H1 (cell line): ENCODE results near the gene TINCR. TPM values are rescaled to one million over a fixed set of nuclear protein-coding genes. Genes with fewer than 3 reads are reported as not detected.

Experiments used
- CTCF ChIA-PET: fragments of 300-600 bp; sonication (Branson Sonifier 250); formaldehyde crosslinking; loops from one replicate; lab custom pipeline; 2021; ENCODE audit not compliant: partially characterized antibody; lab: Charles Lee
- POLR2A ChIA-PET: fragments of 300-600 bp; sonication (Branson Sonifier 250); formaldehyde crosslinking; loops from one replicate; lab custom pipeline; 2021; ENCODE audit warnings: inconsistent platforms; ENCODE audit not compliant: partially characterized antibody; lab: Charles Lee
- DNase-seq, 2 experiments: peaks; one replicate each; pipeline versions ENCODE4 v3.0.0 to v3.0.0-alpha.2; 2010 to 2022; ENCODE audit warnings: low spot score in 2 of 2, low read depth in 1 of 2, mixed read lengths in 1 of 2
- FAIRE-seq: peaks from 2 replicates; lab custom pipeline; 2011; peaks lifted over from hg19 to GRCh38; lab: Jason Lieb, UNC
- H2AFZ ChIP-seq: 2 replicates; pipeline ENCODE4 v1.8.1; 2012; ENCODE audit warnings: low read length, inconsistent platforms
- H2AK5ac ChIP-seq: 2 replicates; pipeline ENCODE4 v1.6.1; 2013; ENCODE audit warnings: low read depth, low read length
- H2BK120ac ChIP-seq: replicated peaks from 2 replicates; pipeline ENCODE3; 2013; ENCODE audit warnings: low read depth, low read length, inconsistent platforms
- H2BK12ac ChIP-seq: 2 replicates; pipeline ENCODE4 v1.6.1; 2013; ENCODE audit warnings: low read depth, low read length
- H2BK15ac ChIP-seq: 2 replicates; pipeline ENCODE4 v1.6.1; 2013; ENCODE audit warnings: low read length
- H2BK20ac ChIP-seq: 2 replicates; pipeline ENCODE4 v1.6.1; 2013; ENCODE audit warnings: low read length
- H2BK5ac ChIP-seq: 2 replicates; pipeline ENCODE4 v1.6.1; 2013; ENCODE audit warnings: low read depth, low read length
- H3K14ac ChIP-seq: 2 replicates; pipeline ENCODE4 v1.6.1; 2013; ENCODE audit warnings: inconsistent platforms; ENCODE audit not compliant: insufficient read length
- H3K18ac ChIP-seq: 2 replicates; pipeline ENCODE4 v1.6.1; 2013; ENCODE audit warnings: low read length; ENCODE audit errors: extremely low read depth
- H3K23ac ChIP-seq: 2 replicates; pipeline ENCODE4 v1.6.1; 2013; ENCODE audit warnings: inconsistent platforms; ENCODE audit not compliant: insufficient read length
- H3K23me2 ChIP-seq: 2 replicates; pipeline ENCODE4 v1.6.1; 2013; ENCODE audit warnings: low read depth, low read length
- H3K27ac ChIP-seq: 2 replicates; pipeline ENCODE4 v1.6.1; 2011; ENCODE audit warnings: low read depth, low read length, inconsistent platforms
- H3K27me3 ChIP-seq, 4 experiments: replicated peaks in 1 of 4; 1 replicate in 1 of 4; 2 replicates in 3 of 4; pipeline versions ENCODE4 v1.6.1 to v1.8.1; 2011 to 2013; ENCODE audit warnings: low read length in 3 of 4, mild to moderate bottlenecking in 3 of 4, inconsistent platforms in 2 of 4, mixed read lengths in 2 of 4, moderate library complexity in 1 of 4; ENCODE audit not compliant: control insufficient read depth in 3 of 4, insufficient read depth in 3 of 4; ENCODE audit errors: extremely low read depth in 1 of 4
- H3K36me3 ChIP-seq, 4 experiments: 2 replicates each; pipeline versions ENCODE4 v1.6.1 to v1.8.1; 2011 to 2013; ENCODE audit warnings: mild to moderate bottlenecking in 4 of 4, low read length in 3 of 4, moderate library complexity in 2 of 4, control low read depth in 1 of 4, inconsistent platforms in 1 of 4; ENCODE audit not compliant: insufficient read depth in 4 of 4, control insufficient read depth in 2 of 4
- H3K4ac ChIP-seq: replicated peaks from 2 replicates; pipeline ENCODE3; 2013; ENCODE audit warnings: low read length, low read depth, mixed read lengths, inconsistent platforms; ENCODE audit not compliant: insufficient read length
- H3K4me1 ChIP-seq, 4 experiments: replicated peaks in 1 of 4; 1 replicate in 1 of 4; 2 replicates in 3 of 4; pipeline versions ENCODE4 v1.6.1 to v1.8.1; 2011 to 2013; ENCODE audit warnings: low read length in 3 of 4, inconsistent platforms in 2 of 4, mixed read lengths in 1 of 4; ENCODE audit not compliant: insufficient read depth in 4 of 4, control insufficient read depth in 3 of 4
- H3K4me2 ChIP-seq, 2 experiments: 2 replicates each; pipeline versions ENCODE4 v1.6.1 to v1.8.1; 2011 to 2013; ENCODE audit warnings: low read depth in 2 of 2, low read length in 2 of 2, control low read depth in 1 of 2, inconsistent platforms in 1 of 2, mild to moderate bottlenecking in 1 of 2; ENCODE audit not compliant: insufficient read depth in 1 of 2
- H3K4me3 ChIP-seq, 4 experiments: fragments of 200-600, 300-600 bp in 1 of 4; sonication (generic), shearing (Covaris generic), sonication (Bioruptor Twin) in 1 of 4; 2 replicates each; pipeline versions ENCODE4 v1.5.1 to v1.8.1; 2011 to 2016; ENCODE audit warnings: low read length in 4 of 4, low read depth in 3 of 4, control low read depth in 2 of 4, inconsistent platforms in 2 of 4, mild to moderate bottlenecking in 2 of 4, mixed read lengths in 1 of 4, moderate library complexity in 1 of 4; ENCODE audit not compliant: insufficient read depth in 2 of 4; ENCODE audit errors: extremely low read depth in 1 of 4
- H3K56ac ChIP-seq: replicated peaks from 2 replicates; pipeline ENCODE3; 2013; ENCODE audit warnings: low read depth, mild to moderate bottlenecking, mixed read lengths, low read length, inconsistent platforms; ENCODE audit not compliant: insufficient read length
- H3K79me1 ChIP-seq: 2 replicates; pipeline ENCODE4 v1.6.1; 2013; ENCODE audit warnings: low read depth, low read length, control low read depth
- H3K79me2 ChIP-seq, 2 experiments: 2 replicates each; pipeline versions ENCODE4 v1.6.1 to v1.8.1; 2012 to 2013; ENCODE audit warnings: low read length in 2 of 2, mild to moderate bottlenecking in 2 of 2, inconsistent platforms in 1 of 2; ENCODE audit not compliant: insufficient read depth in 2 of 2, control insufficient read depth in 1 of 2
- H3K9ac ChIP-seq, 4 experiments: replicated peaks in 1 of 4; 1 replicate in 1 of 4; 2 replicates in 3 of 4; pipeline versions ENCODE4 v1.6.1 to v1.8.1; 2011 to 2013; ENCODE audit warnings: low read depth in 3 of 4, low read length in 3 of 4, control low read depth in 2 of 4, mild to moderate bottlenecking in 2 of 4, moderate library complexity in 2 of 4, inconsistent platforms in 1 of 4; ENCODE audit errors: extremely low read depth in 1 of 4
- H3K9me3 ChIP-seq, 2 experiments: 2 replicates each; pipeline versions ENCODE4 v1.6.1 to v1.8.1; 2012 to 2013; ENCODE audit warnings: mild to moderate bottlenecking in 2 of 2, moderate library complexity in 2 of 2, control low read depth in 1 of 2, inconsistent platforms in 1 of 2, low read depth in 1 of 2, low read length in 1 of 2, mixed read lengths in 1 of 2; ENCODE audit not compliant: insufficient read depth in 2 of 2
- H4K20me1 ChIP-seq, 2 experiments: replicated peaks in 1 of 2; 2 replicates each; pipeline versions ENCODE3 to v1.8.1; 2011 to 2013; ENCODE audit warnings: inconsistent platforms in 2 of 2, low read length in 2 of 2, mild to moderate bottlenecking in 1 of 2; ENCODE audit not compliant: insufficient read depth in 2 of 2, control insufficient read depth in 1 of 2
- H4K5ac ChIP-seq: 2 replicates; pipeline ENCODE4 v1.6.1; 2013; ENCODE audit warnings: low read length, low read depth, mixed read lengths, inconsistent platforms; ENCODE audit not compliant: insufficient read length
- H4K8ac ChIP-seq: 2 replicates; pipeline ENCODE4 v1.8.0; 2013; ENCODE audit warnings: mild to moderate bottlenecking, moderate library complexity, low read length, inconsistent platforms; ENCODE audit not compliant: insufficient read depth; ENCODE audit errors: extremely low read depth
- H4K91ac ChIP-seq: replicated peaks from 2 replicates; pipeline ENCODE3; 2013; ENCODE audit warnings: low read length, mixed read lengths, inconsistent platforms; ENCODE audit not compliant: insufficient read length
- ATF2 ChIP-seq: IDR thresholded peaks from 2 replicates; pipeline ENCODE4 v1.6.1; 2012; ENCODE audit warnings: low read length, inconsistent platforms
- BRCA1 ChIP-seq: IDR thresholded peaks from 2 replicates; pipeline ENCODE4 v1.6.1; 2012; ENCODE audit warnings: low read depth, low read length, improper control_type of control experiment
- EGR1 ChIP-seq: IDR thresholded peaks from 2 replicates; pipeline ENCODE4 v1.6.1; 2011; ENCODE audit warnings: low read depth, low read length, borderline replicate concordance
- KDM4A ChIP-seq: IDR thresholded peaks from one replicate; pipeline ENCODE4 v1.7.1; 2012; ENCODE audit warnings: low read depth, mild to moderate bottlenecking, moderate library complexity, low read length, inconsistent platforms; ENCODE audit not compliant: severe bottlenecking
- MAFK ChIP-seq: IDR thresholded peaks from 2 replicates; pipeline ENCODE4 v1.6.1; 2012; ENCODE audit warnings: low read depth, mild to moderate bottlenecking, improper control_type of control experiment, low read length
- POU5F1 ChIP-seq: IDR thresholded peaks from 2 replicates; pipeline ENCODE4 v1.6.1; 2011; ENCODE audit warnings: low read depth, mild to moderate bottlenecking, low read length, moderate library complexity
- RAD21 ChIP-seq, 2 experiments: IDR thresholded peaks in 1 of 2; conservative IDR thresholded peaks in 1 of 2; 2 replicates each; pipeline ENCODE4 v1.6.1; 2011; ENCODE audit warnings: low read depth in 2 of 2, low read length in 2 of 2, improper control_type of control experiment in 1 of 2, inconsistent platforms in 1 of 2, mild to moderate bottlenecking in 1 of 2, moderate library complexity in 1 of 2
- WGBS, 2 experiments: shearing (Covaris generic) in 1 of 2; methylation state at CpG; one replicate each; pipeline versions ENCODE4 v1.1.6 to v1.1.7; 2013 to 2015; ENCODE audit warnings: low lambda C conversion rate in 2 of 2, mixed read lengths in 2 of 2, inconsistent platforms in 1 of 2, low coverage in 1 of 2, missing lambda C conversion rate in 1 of 2; ENCODE audit not compliant: insufficient replicate concordance in 2 of 2, insufficient coverage in 1 of 2, insufficient read length in 1 of 2; ENCODE audit errors: extremely low coverage in 1 of 2, missing lambda C conversion rate in 1 of 2; 5-methylcytosine and 5-hydroxymethylcytosine counted together
- polyA plus RNA-seq, 7 experiments: library from polyadenylated mRNA; depleted of rRNA in 3 of 7; stranded (reverse) in 5 of 7; unstranded in 2 of 7; fragments of >200 nt in 5 of 7; fragments of 200-250 nt in 2 of 7; gene quantifications; 1 replicate in 5 of 7; 2 replicates in 1 of 7; 4 replicates in 1 of 7; pipeline versions ENCODE4 v1.2.1 to v1.2.3, GENCODE V29; 2011 to 2013; ENCODE audit warnings: missing spikeins in 2 of 7, mixed read lengths in 2 of 7
- total RNA-seq: library from RNA; stranded (reverse); fragmentation: NEBNext Ultra II Directional; extraction: Animal tissue kit (Norgen Biotek cat#: 25700); gene quantifications from 2 replicates; pipeline ENCODE4 v1.2.1, GENCODE V29; 2021

Gene TINCR
- total and polyA plus RNA-seq, 2 of the 8 experiments (the other 6 are each of a cell fraction or from before 2014, with no cell fraction given) = 0.52 to 1.4 TPM

DNA sequence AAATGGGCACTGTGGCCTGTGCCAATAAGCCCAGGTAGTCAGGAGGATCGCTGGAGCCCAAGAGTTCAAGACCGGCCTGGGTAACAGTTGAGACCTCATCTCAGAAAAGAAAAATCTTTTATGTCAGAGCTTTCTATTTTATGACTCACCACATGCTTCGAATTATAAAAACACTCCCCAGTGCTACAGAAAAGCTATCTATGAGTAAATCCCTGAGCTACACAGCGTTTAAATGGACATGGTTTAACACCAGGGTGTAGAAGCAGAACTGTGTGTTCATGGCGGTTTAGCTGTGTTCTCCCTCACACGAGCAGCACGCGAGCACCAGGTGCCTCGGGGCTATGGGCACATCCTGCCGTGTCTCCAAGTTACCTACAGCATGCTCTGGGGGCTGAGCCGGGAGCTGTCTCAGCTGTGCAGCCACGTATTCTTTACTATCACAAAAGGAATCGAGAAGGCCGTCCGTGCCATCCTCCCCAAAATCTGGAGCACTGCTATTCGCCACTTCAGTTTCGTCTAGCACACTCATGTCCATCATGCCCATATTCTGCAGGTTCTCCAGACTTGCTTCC, 48.1 kb upstream of the TINCR start:
- Histone ChIP-seq H3K4ac (no peak overlapping the region), H3K4me3 (no peak overlapping the region), H2AFZ (no peak overlapping the region), H2BK15ac (no peak overlapping the region), H3K4me2 (no peak overlapping the region), H2BK12ac (no peak overlapping the region), H2AK5ac (no peak overlapping the region), H4K8ac (no peak overlapping the region; the same call in 1 of the 2 replicates), H3K14ac (no peak overlapping the region), H3K23me2 (no peaks in the 10 kb centered on the region), H3K27me3 (no peaks in the 10 kb centered on the region), H3K18ac (no peak overlapping the region), H3K79me1 (peaks cover 7% of the 10 kb centered on the region; the same call in 1 of the 2 replicates), H3K4me1 (no peaks in the 10 kb centered on the region), H3K9me3 (no peaks in the 10 kb centered on the region), H3K23ac (no peak overlapping the region), H3K79me2 (peaks cover 9 to 38% of the 10 kb centered on the region in 2 experiments), H4K20me1 (peaks cover 5 to 8% of the 10 kb centered on the region in 2 experiments), H4K91ac (no peak overlapping the region), H2BK120ac (no peak overlapping the region), H4K5ac (no peak overlapping the region), H3K56ac (no peak overlapping the region), H2BK5ac (no peak overlapping the region), H3K9ac (no peak overlapping the region), H3K27ac (no peak overlapping the region), H3K36me3 (peaks cover 34 to 71% (median 62%) of the 10 kb centered on the region in 4 experiments), H2BK20ac (no peak overlapping the region)
- DNase-seq (no peak), FAIRE-seq (no peak)
- 91% methylated on average over 17 of the region's 17 CpGs; no CpG with 5 or more reads in 1 of the 2 experiments for WGBS, 2 experiments
- ChIA-PET POLR2A (interaction anchor here (0.8 to 2.1 kb wide), 7 partner anchors 8 to 83 kb away, joined by 3 to 6 read pairs (median 3); no protein-coding TSS in a partner anchor), CTCF (interaction anchor here (0.9 to 2.4 kb wide), 3 partner anchors 8 to 17 kb away, joined by 3 to 7 read pairs (median 3); no protein-coding TSS in a partner anchor)
- TF ChIP-seq KDM4A (no peak), POU5F1 (no peak), MAFK (no peak), BRCA1 (no peak), EGR1 (no peak), ATF2 (no peak), RAD21 (IDR thresholded peaks at IDR 0.05 in 1 of 2, conservative IDR thresholded peaks at IDR 0.05 in 1 of 2; ENCODE audit: low read depth in 2 of 2, low read length in 2 of 2) (no peak)
